Astrocyte (in vitro differentiated cells and primary cell): ENCODE results near the gene SPRING1. TPM values are rescaled to one million over a fixed set of nuclear protein-coding genes. Genes with fewer than 3 reads are reported as not detected.

ENCODE experiments used
- DNase-seq: peaks from one replicate; pipeline ENCODE4 v3.0.0-alpha.2; 2010; ENCODE audit warnings: low read depth
- FAIRE-seq: peaks from 2 replicates; lab custom pipeline; 2011; peaks lifted over from hg19 to GRCh38; lab: Jason Lieb, UNC
- H2AFZ ChIP-seq: 2 replicates; pipeline ENCODE4 v1.6.0; 2012; ENCODE audit warnings: low read depth, low read length, inconsistent platforms
- H3K27ac ChIP-seq: 2 replicates; pipeline ENCODE4 v1.5.1; 2011; ENCODE audit warnings: low read depth, low read length, inconsistent platforms
- H3K27me3 ChIP-seq: 2 replicates; pipeline ENCODE4 v1.6.0; 2011; ENCODE audit warnings: low read length, inconsistent platforms; ENCODE audit not compliant: insufficient read depth
- H3K36me3 ChIP-seq: 2 replicates; pipeline ENCODE4 v1.5.1; 2011; ENCODE audit warnings: low read length, inconsistent platforms; ENCODE audit not compliant: insufficient read depth
- H3K4me1 ChIP-seq: 2 replicates; pipeline ENCODE4 v1.5.1; 2011; ENCODE audit warnings: low read length, inconsistent platforms; ENCODE audit not compliant: insufficient read depth
- H3K4me2 ChIP-seq: 2 replicates; pipeline ENCODE4 v1.6.0; 2012; ENCODE audit warnings: low read length, inconsistent platforms
- H3K4me3 ChIP-seq: 2 replicates; pipeline ENCODE4 v1.5.1; 2011; ENCODE audit warnings: low read depth, mild to moderate bottlenecking, low read length, inconsistent platforms; ENCODE audit not compliant: insufficient read depth
- H3K79me2 ChIP-seq: 2 replicates; pipeline ENCODE4 v1.6.0; 2012; ENCODE audit warnings: mild to moderate bottlenecking, low read length, inconsistent platforms; ENCODE audit not compliant: insufficient read depth
- H3K9ac ChIP-seq: 2 replicates; pipeline ENCODE4 v1.6.0; 2012; ENCODE audit warnings: mild to moderate bottlenecking, low read length, inconsistent platforms
- H3K9me3 ChIP-seq: 2 replicates; pipeline ENCODE4 v1.5.1; 2012; ENCODE audit warnings: low read depth, mild to moderate bottlenecking, low read length, inconsistent platforms; ENCODE audit not compliant: insufficient read depth
- H4K20me1 ChIP-seq: 2 replicates; pipeline ENCODE4 v1.6.0; 2012; ENCODE audit warnings: low read length, inconsistent platforms; ENCODE audit not compliant: insufficient read depth
- H3K27ac Mint-ChIP-seq: one replicate; pipeline ENCODE4 v1.8.0; 2021; ENCODE audit warnings: mild to moderate bottlenecking, mixed read lengths; ENCODE audit not compliant: unreplicated experiment
- H3K27me3 Mint-ChIP-seq: one replicate; pipeline ENCODE4 v1.8.0; 2021; ENCODE audit warnings: low read depth, mixed read lengths; ENCODE audit not compliant: unreplicated experiment
- H3K36me3 Mint-ChIP-seq: one replicate; pipeline ENCODE4 v1.8.0; 2021; ENCODE audit warnings: low read depth, mixed read lengths; ENCODE audit not compliant: unreplicated experiment
- H3K4me1 Mint-ChIP-seq: one replicate; pipeline ENCODE4 v1.8.0; 2021; ENCODE audit warnings: low read depth, mixed read lengths; ENCODE audit not compliant: unreplicated experiment
- H3K4me3 Mint-ChIP-seq: one replicate; pipeline ENCODE4 v1.8.0; 2021; ENCODE audit warnings: mild to moderate bottlenecking, moderate library complexity, mixed read lengths; ENCODE audit not compliant: unreplicated experiment
- H3K9me3 Mint-ChIP-seq: one replicate; pipeline ENCODE4 v1.8.0; 2021; ENCODE audit warnings: mild to moderate bottlenecking, mixed read lengths; ENCODE audit not compliant: unreplicated experiment
- EZH2 ChIP-seq: IDR thresholded peaks from 2 replicates; pipeline ENCODE4 v1.6.1; 2012; ENCODE audit warnings: mild to moderate bottlenecking, low read length, inconsistent platforms; ENCODE audit not compliant: insufficient read depth
- total RNA-seq: library from RNA; stranded (reverse); gene quantifications from 2 replicates; pipeline ENCODE4 v1.2.1, GENCODE V29; 2021
- TF ChIP-seq, protein P1 (sequence below): IDR thresholded peaks from 2 replicates; pipeline ENCODE4 v1.5.1; 2011; ENCODE audit warnings: low read depth, mild to moderate bottlenecking, inconsistent platforms, low read length, moderate library complexity; ENCODE audit not compliant: insufficient read depth

SPRING1 gene
- total RNA-seq, 1 donor from 2014 or later: 54.2 TPM

DNA sequence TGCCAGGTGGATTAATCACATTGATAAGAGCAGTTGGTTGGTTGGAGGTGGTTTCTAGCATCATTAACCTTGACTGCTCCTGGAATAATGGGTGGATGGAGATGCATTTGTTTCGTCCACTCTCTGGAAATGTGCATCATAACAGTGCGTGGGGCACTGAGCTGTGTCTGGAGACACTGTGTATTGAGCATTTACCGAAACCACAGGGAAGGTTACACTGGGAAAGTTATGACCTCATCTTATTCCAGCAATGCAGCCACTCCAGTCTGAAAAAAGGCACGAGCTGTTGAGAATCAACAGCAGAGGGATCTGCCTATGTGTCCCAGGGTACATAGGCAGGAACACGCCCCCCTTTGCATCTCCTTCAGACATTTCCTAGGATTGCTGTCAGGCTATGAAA lies 27.4 kb upstream of the SPRING1 start:
- no peaks in the 10 kb centered on the region for H3K79me2 ChIP-seq
- no peaks in the 10 kb centered on the region for H3K36me3 ChIP-seq
- H3K9ac ChIP-seq: no peak overlapping the region
- no peaks in the 10 kb centered on the region for H3K9me3 Mint-ChIP-seq
- no peak overlapping the region for H3K4me3 ChIP-seq
- no peaks in the 10 kb centered on the region for H3K9me3 ChIP-seq
- FAIRE-seq (no peak), DNase-seq (peak; percentile 23)
- H3K27me3 ChIP-seq: no peaks in the 10 kb centered on the region
- H3K27ac ChIP-seq: no peak overlapping the region
- H3K27ac Mint-ChIP-seq: peak overlapping the region; percentile 21
- no peak overlapping the region for H3K4me3 Mint-ChIP-seq
- TF ChIP-seq EZH2: no peak
- TF ChIP-seq, protein P1, sequence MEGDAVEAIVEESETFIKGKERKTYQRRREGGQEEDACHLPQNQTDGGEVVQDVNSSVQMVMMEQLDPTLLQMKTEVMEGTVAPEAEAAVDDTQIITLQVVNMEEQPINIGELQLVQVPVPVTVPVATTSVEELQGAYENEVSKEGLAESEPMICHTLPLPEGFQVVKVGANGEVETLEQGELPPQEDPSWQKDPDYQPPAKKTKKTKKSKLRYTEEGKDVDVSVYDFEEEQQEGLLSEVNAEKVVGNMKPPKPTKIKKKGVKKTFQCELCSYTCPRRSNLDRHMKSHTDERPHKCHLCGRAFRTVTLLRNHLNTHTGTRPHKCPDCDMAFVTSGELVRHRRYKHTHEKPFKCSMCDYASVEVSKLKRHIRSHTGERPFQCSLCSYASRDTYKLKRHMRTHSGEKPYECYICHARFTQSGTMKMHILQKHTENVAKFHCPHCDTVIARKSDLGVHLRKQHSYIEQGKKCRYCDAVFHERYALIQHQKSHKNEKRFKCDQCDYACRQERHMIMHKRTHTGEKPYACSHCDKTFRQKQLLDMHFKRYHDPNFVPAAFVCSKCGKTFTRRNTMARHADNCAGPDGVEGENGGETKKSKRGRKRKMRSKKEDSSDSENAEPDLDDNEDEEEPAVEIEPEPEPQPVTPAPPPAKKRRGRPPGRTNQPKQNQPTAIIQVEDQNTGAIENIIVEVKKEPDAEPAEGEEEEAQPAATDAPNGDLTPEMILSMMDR: no peak
- no peaks in the 10 kb centered on the region for H3K4me1 ChIP-seq
- H3K4me1 Mint-ChIP-seq: peaks cover 5% of the 10 kb centered on the region
- no peaks in the 10 kb centered on the region for H4K20me1 ChIP-seq
- no peaks in the 10 kb centered on the region for H3K27me3 Mint-ChIP-seq
- no peak overlapping the region for H2AFZ ChIP-seq
- peaks cover 3% of the 10 kb centered on the region for H3K36me3 Mint-ChIP-seq
- H3K4me2 ChIP-seq: no peak overlapping the region

GRCh38 chr12:116761499-116761898 lies 23.6 kb upstream of the SPRING1 start:
- H4K20me1 ChIP-seq: no peaks in the 10 kb centered on the region
- H3K36me3 Mint-ChIP-seq: peaks cover 14% of the 10 kb centered on the region
- H3K9me3 ChIP-seq: no peaks in the 10 kb centered on the region
- H3K27ac ChIP-seq: no peak overlapping the region
- no peak overlapping the region for H3K9ac ChIP-seq
- TF ChIP-seq, protein P1: no peak
- no peaks in the 10 kb centered on the region for H3K9me3 Mint-ChIP-seq
- FAIRE-seq (no peak), DNase-seq (no peak)
- peaks cover 5% of the 10 kb centered on the region for H3K4me1 Mint-ChIP-seq
- H3K27ac Mint-ChIP-seq: no peak overlapping the region
- no peaks in the 10 kb centered on the region for H3K36me3 ChIP-seq
- no peaks in the 10 kb centered on the region for H3K27me3 ChIP-seq
- H2AFZ ChIP-seq: no peak overlapping the region
- H3K27me3 Mint-ChIP-seq: no peaks in the 10 kb centered on the region
- no peaks in the 10 kb centered on the region for H3K4me1 ChIP-seq
- H3K79me2 ChIP-seq: no peaks in the 10 kb centered on the region
- H3K4me3 ChIP-seq: no peak overlapping the region
- no peak overlapping the region for H3K4me3 Mint-ChIP-seq
- H3K4me2 ChIP-seq: no peak overlapping the region

- H3K9me3 Mint-ChIP-seq: no peaks in the 10 kb centered on the region
- H4K20me1 ChIP-seq: no peaks in the 10 kb centered on the region
- H2AFZ ChIP-seq: no peak overlapping the region
- DNase-seq (no peak), FAIRE-seq (no peak)
- H3K27ac ChIP-seq: no peak overlapping the region
- no peaks in the 10 kb centered on the region for H3K36me3 ChIP-seq
- H3K4me1 ChIP-seq: no peaks in the 10 kb centered on the region
- no peak overlapping the region for H3K4me3 Mint-ChIP-seq
- H3K4me2 ChIP-seq: no peak overlapping the region
- no peaks in the 10 kb centered on the region for H3K9me3 ChIP-seq
- H3K36me3 Mint-ChIP-seq: peaks cover 14% of the 10 kb centered on the region
- no peak overlapping the region for H3K27ac Mint-ChIP-seq
- no peak overlapping the region for H3K9ac ChIP-seq
- H3K4me3 ChIP-seq: no peak overlapping the region
- no peaks in the 10 kb centered on the region for H3K79me2 ChIP-seq
- TF ChIP-seq EZH2: no peak
- TF ChIP-seq, protein P1: no peak
- H3K27me3 ChIP-seq: no peaks in the 10 kb centered on the region
- H3K27me3 Mint-ChIP-seq: no peaks in the 10 kb centered on the region
- peaks cover 5% of the 10 kb centered on the region for H3K4me1 Mint-ChIP-seq
Measured at GRCh38 chr12:116760622-116761020, 22.8 kb upstream of the SPRING1 start.
